IMR-90 (cell line): ENCODE results near the gene TBC1D22A.

Experiments used
- CEBPB ChIP-seq: IDR thresholded peaks from 2 replicates; pipeline ENCODE4 v1.6.1; 2012; ENCODE audit warnings: low read depth, low read length, improper control_type of control experiment
- FOS ChIP-seq: fragments of 150-350 bp; IDR thresholded peaks from 2 replicates; pipeline ENCODE4 v1.6.1; 2016; ENCODE audit warnings: low read depth, low read length
- MAZ ChIP-seq: IDR thresholded peaks from 2 replicates; pipeline ENCODE4 v1.6.1; 2012; ENCODE audit warnings: low read depth, mild to moderate bottlenecking, low read length, improper control_type of control experiment, moderate library complexity, borderline replicate concordance
- POLR2A ChIP-seq: IDR thresholded peaks from 2 replicates; pipeline ENCODE4 v1.6.1; 2012; ENCODE audit warnings: mild to moderate bottlenecking, low read depth, low read length
- RFX5 ChIP-seq: IDR thresholded peaks from 2 replicates; pipeline ENCODE4 v1.8.0; 2012; ENCODE audit warnings: low read depth, mild to moderate bottlenecking, low read length, moderate library complexity
- TF ChIP-seq, protein P1 (sequence below): conservative IDR thresholded peaks from 2 replicates; pipeline ENCODE4 v1.5.1; 2012; ENCODE audit warnings: mild to moderate bottlenecking, low read depth, low read length, improper control_type of control experiment

DNA sequence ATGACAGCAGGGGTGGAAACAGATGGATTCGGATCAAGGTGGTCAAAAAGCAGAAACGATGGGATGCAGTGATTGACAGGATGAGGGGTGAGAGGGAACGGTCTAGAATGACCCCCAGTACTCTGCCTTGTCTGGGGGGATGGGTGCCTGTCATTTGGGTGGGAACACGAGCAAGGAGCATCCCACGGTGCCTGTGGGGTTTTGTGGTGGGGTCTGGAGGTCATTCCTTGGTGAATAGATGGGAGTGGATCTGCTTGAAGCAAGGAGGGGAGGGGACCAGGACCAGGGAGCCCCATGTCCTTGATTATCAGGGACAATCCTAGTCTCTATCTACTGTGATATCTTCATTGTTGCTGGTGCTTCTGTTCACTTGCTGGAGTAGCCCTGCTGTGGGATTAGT lies 16.3 kb upstream of the TBC1D22A start:
- TF ChIP-seq CEBPB (no peak), FOS (no peak), MAZ (no peak), RFX5 (no peak), POLR2A (no peak)
- TF ChIP-seq, protein P1, sequence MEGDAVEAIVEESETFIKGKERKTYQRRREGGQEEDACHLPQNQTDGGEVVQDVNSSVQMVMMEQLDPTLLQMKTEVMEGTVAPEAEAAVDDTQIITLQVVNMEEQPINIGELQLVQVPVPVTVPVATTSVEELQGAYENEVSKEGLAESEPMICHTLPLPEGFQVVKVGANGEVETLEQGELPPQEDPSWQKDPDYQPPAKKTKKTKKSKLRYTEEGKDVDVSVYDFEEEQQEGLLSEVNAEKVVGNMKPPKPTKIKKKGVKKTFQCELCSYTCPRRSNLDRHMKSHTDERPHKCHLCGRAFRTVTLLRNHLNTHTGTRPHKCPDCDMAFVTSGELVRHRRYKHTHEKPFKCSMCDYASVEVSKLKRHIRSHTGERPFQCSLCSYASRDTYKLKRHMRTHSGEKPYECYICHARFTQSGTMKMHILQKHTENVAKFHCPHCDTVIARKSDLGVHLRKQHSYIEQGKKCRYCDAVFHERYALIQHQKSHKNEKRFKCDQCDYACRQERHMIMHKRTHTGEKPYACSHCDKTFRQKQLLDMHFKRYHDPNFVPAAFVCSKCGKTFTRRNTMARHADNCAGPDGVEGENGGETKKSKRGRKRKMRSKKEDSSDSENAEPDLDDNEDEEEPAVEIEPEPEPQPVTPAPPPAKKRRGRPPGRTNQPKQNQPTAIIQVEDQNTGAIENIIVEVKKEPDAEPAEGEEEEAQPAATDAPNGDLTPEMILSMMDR, result no peak
